ENCODE measurements around the gene LRP2.

Gene LRP2

DNA sequence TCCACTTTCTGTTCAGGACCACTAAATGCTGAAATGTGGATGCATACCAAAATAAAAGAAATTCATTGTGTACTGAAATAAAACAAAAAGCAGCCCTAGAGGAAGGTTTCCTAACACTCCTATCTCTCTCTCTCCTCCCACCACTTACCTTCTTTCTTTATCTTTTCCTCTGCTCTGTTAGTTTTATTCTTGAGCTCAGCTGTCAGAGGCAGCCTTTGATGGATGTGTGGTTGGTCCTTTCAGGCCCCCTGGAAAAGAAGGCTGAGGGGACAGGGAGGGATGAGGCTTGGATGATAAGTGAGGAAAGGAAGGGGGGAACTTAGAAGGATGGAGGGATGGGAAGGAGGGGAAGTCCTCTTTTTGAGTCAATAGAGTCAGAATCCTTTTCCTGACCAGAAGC is 245.3 kb downstream of the LRP2 start:
- Mint-ChIP-seq H3K27ac (no peak overlapping the region), H3K36me3 (ENCODE audit: low read depth) (no peaks in the 10 kb centered on the region), H3K4me3 (no peak overlapping the region), H3K9me3 (peaks cover 10% of the 10 kb centered on the region), H3K27me3 (ENCODE audit: low read depth, poor library complexity) (peaks cover 8% of the 10 kb centered on the region), H3K4me1 (no peaks in the 10 kb centered on the region)
- TF ChIP-seq CTCF (IDR thresholded peaks at IDR 0.05), result no peak
- DNase-seq, result no peak

DNA sequence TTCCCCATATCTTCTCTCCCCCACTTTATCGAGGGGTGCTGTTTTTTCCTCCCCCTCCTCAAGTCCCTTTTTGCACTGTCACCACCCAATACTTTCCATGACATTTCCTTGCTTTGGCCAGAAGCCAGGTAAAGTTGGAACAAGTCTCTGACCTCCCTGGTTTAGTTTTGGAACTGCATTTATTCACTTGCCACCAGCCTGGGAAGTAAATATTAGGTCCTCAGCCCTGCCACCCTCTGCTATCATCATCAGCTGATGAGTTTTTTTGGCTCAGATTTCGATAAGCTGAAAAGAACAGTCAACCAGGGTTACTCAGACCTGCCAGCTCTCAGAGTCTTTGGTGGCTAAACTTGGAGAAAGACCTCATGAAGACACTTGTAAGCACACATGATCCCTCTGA is 246.0 kb downstream of the LRP2 start:
- H3K27ac Mint-ChIP-seq, result no peak overlapping the region
- peaks cover 5% of the 10 kb centered on the region for H3K9me3 Mint-ChIP-seq
- no peak for TF ChIP-seq CTCF (IDR thresholded peaks at IDR 0.05)
- no peaks in the 10 kb centered on the region for H3K4me1 Mint-ChIP-seq
- H3K27me3 Mint-ChIP-seq (ENCODE audit: low read depth, poor library complexity), result peaks cover 8% of the 10 kb centered on the region
- DNase-seq, result no peak
- no peak overlapping the region for H3K4me3 Mint-ChIP-seq
- H3K36me3 Mint-ChIP-seq (ENCODE audit: low read depth), result no peaks in the 10 kb centered on the region

GRCh38 chr2:169114056-169114455 is 248.3 kb downstream of the LRP2 start:
- H3K27ac Mint-ChIP-seq, result no peak overlapping the region
- TF ChIP-seq CTCF (IDR thresholded peaks at IDR 0.05), result no peak
- H3K36me3 Mint-ChIP-seq (ENCODE audit: low read depth), result no peaks in the 10 kb centered on the region
- H3K4me3 Mint-ChIP-seq, result no peak overlapping the region
- no peak for DNase-seq
- H3K4me1 Mint-ChIP-seq, result peaks cover 5% of the 10 kb centered on the region
- H3K27me3 Mint-ChIP-seq (ENCODE audit: low read depth, poor library complexity), result peaks cover 21% of the 10 kb centered on the region
- no peaks in the 10 kb centered on the region for H3K9me3 Mint-ChIP-seq

GRCh38 chr2:169112841-169113240 is 249.5 kb downstream of the LRP2 start:
- Mint-ChIP-seq H3K36me3 (ENCODE audit: low read depth) (no peaks in the 10 kb centered on the region), H3K9me3 (no peaks in the 10 kb centered on the region), H3K27ac (no peak overlapping the region)

DNA sequence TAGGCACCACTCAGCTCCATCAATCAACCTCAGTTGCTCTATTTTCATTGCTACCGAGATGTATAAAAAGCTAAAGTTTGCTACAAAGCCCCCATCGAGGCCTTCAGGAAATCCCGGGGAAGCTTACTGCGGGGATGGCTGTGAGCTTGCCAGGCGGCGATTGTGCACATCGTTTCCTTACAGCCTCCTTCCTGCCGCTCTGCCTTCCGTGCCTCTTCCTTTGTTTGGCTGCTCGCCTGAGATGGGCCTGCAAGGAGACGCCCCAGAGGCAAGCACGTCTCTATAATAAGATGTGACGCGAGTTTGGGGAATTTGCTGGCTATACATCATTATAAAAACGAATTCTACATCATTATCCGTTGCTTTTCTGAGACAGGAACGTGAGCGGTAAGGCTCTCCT is 251.4 kb downstream of the LRP2 start:
- Mint-ChIP-seq H3K4me1 (peaks cover 5% of the 10 kb centered on the region), H3K9me3 (no peaks in the 10 kb centered on the region), H3K36me3 (ENCODE audit: low read depth) (no peaks in the 10 kb centered on the region), H3K4me3 (no peak overlapping the region), H3K27ac (peak overlapping the region; percentile 68), H3K27me3 (ENCODE audit: low read depth, poor library complexity) (peaks cover 21% of the 10 kb centered on the region)
- TF ChIP-seq CTCF (IDR thresholded peaks at IDR 0.05), result no peak
- DNase-seq, result no peak

More at GRCh38 chr2:169112841-169113240, 249.5 kb downstream of the LRP2 start:
- DNase-seq, result no peak
- Mint-ChIP-seq H3K4me3 (no peak overlapping the region), H3K27me3 (ENCODE audit: low read depth, poor library complexity) (peaks cover 29% of the 10 kb centered on the region), H3K4me1 (peaks cover 5% of the 10 kb centered on the region)
- no peak for TF ChIP-seq CTCF (IDR thresholded peaks at IDR 0.05)

- no peak overlapping the region for H3K4me3 Mint-ChIP-seq
- no peaks in the 10 kb centered on the region for H3K36me3 Mint-ChIP-seq (ENCODE audit: low read depth)
- no peak for TF ChIP-seq CTCF (IDR thresholded peaks at IDR 0.05)
- peaks cover 21% of the 10 kb centered on the region for H3K27me3 Mint-ChIP-seq (ENCODE audit: low read depth, poor library complexity)
- H3K9me3 Mint-ChIP-seq, result no peaks in the 10 kb centered on the region
- DNase-seq, result no peak
- peaks cover 5% of the 10 kb centered on the region for H3K4me1 Mint-ChIP-seq
- no peak overlapping the region for H3K27ac Mint-ChIP-seq
Measured at GRCh38 chr2:169110419-169110818, 251.9 kb downstream of the LRP2 start.
